ENCODE data around the gene TMEM178B.
"Not testable (repeated sequence)": the region's sequence is repeated elsewhere in the genome, so short reads cannot be mapped to it uniquely, and the experiment has no call there.

TMEM178B gene

DNA sequence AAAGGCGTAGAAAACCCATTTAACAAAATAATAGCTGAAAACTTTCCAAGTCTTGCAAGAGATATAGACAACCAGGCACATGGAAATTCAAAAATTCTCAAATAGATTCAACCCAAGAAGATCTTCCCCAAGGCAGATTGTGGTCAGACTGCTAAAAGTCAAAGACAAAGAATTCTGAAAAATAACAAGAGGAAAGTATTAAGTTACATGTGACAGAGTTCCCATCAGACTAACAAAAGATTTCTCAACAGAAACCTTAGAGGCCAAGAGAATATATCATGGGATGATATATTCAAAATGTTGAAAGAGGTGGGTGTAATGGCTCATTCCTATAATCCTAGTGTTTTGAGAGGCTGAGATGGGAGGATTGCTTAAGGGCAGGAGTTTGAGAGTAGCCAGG lies 59.8 kb downstream of the TMEM178B start:
- in situ Hi-C loops (cut with MboI; ENCODE audit: low sequenced_read_pairs) = no loop called here

DNA sequence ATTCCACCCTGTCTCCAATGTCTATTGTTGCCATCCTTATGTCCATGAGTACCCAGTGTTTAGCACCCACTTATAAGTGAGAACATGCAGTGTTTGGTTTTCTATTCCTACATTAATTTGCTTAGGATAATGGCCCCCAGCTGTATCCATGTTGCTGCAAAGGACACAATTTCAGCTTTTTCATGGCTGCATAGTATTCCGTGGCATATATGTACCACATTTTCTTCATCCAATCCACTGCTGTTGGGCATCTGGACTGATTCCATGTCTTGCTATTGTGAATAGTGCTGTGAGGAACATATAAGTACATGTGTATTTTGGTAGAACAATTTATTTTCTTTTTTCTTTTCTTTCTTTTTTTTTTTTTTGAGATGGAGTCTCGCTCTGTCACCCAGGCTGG lies 68.2 kb downstream of the TMEM178B start:
- in situ Hi-C loops (cut with MboI; ENCODE audit: low sequenced_read_pairs) = no loop called here

DNA sequence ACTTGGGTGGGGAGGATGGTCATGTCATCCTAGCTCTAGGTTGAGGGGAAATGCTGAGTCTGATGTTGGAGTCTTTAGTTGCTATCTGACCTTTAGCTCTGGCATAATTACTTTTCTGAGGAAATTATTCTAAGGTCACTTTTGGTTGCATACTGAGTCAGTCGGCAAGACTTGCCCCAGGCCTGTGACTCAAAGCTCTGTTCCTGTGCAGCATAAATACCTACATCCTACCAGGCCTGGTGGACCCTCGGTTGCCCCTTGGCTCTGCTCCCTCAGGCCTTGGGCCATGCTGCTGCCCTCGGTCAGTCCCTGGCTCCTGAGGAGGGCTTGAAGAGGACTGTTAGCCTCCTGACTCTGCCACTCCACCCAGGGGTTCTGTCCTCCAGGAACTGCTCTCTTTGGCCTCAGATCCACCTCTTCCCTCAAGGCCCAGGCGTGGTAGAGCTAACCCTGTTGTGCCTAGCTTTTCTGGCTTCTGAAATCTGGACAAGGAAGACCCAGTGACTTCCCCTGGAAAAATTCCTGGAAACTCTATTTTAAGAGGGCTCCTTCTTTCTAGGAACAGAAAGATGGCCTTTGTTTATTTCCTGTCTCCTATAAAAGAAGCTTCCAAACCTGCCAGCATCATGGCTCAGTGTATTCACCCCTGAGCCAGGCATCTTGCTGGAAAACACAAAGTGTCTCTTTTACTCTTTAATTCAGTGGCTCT lies 71.2 kb downstream of the TMEM178B start:
- in situ Hi-C loops (cut with MboI; ENCODE audit: low sequenced_read_pairs) = no loop called here

DNA sequence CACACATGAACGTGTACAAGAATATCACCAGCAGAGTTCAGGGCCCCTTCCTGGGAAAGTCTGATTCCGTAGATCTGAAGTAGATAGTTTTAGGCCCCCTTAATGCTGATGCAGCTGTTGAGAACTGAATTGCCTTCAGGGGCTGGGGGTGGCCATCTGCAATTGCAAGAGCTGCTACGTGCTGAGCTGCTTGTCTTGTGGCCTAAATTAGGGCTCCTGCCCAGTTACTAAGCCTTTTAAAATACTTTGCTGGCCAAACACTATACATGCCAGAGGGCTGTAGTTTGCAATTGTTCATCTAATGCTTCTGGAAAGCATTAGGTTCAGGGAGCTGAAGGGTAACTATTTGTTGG lies 71.7 kb downstream of the TMEM178B start:
- in situ Hi-C loops (cut with MboI; ENCODE audit: low sequenced_read_pairs) = no loop called here

DNA sequence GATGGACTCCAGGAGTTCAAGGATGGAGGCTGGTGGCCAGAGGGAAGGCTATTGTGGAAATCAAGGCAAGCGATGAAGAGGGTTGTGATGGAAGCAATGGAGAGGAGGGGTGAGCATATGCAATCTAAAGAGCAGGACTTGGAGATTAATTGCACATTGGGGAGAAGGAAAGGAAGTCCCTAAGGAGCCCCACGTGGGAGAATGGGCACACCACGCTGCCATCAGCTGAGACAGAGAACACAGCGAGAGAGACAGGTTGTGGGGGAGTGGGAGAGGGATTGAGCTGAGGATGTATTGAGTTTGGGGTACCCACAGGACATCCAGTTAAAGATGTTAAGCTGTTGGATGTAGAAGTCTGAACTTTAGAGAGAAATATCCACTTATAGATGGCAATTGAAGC lies 73.6 kb downstream of the TMEM178B start:
- in situ Hi-C loops (cut with MboI; ENCODE audit: low sequenced_read_pairs) = no loop called here

DNA sequence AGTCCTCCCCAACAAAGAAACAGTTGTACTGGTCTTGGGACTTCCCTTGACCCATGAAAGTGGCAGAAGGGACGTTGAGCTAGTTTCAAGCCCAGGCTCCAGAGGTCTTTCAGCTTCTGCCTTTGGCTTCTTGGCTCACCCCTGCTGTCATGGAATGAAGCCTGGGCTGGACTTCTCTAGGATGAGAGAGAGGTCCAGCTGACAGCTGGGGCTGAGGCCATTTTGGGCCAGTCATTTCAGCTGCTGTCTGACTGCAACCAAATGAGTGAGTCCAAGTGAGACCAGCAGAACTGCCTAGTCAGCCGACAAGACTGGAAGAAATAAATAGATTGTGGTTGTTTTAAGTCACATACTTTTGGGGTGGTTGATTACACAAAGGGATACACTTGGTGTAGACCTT lies 76.6 kb downstream of the TMEM178B start:
- in situ Hi-C loops (cut with MboI; ENCODE audit: low sequenced_read_pairs) = no loop called here

DNA sequence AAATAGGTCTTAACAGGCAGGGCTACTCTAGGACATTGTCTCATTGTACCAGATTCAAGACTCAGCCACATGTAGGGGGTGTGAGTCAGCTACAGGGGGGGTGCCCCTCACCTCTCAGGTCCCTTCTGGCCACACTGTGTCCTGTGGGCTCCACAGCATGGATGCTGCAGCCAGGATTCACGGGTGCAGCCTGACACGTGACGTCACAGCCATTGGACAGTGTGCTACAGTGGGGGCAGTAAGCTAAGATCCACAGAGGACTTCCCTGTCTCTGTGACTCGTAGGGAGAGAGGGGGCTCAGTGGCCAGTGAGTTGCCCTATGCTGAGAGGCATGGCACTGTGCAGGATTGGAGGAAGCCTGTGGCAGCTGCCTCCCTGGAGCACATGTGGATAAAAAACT lies 77.9 kb downstream of the TMEM178B start:
- in situ Hi-C loops (cut with MboI; ENCODE audit: low sequenced_read_pairs) = no loop called here

DNA sequence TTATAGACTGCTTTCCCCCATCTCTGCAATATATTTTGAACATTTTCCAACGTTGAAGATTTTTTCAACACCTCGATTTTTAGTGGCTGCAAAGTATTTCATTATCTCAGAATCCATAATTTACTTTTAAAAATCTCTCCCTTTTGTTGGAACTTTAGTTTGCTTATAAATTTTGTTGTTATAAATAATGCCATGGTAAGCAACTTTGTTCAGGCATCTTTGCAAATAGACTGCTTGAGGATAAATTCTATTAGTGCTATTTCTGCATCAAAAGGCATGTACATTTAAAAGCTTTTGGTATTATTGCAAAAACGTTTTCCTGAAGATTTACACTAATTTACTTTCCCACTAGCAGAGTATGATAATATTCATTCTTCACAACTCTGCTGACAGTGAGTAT lies 79.4 kb downstream of the TMEM178B start:
- in situ Hi-C loops (cut with MboI; ENCODE audit: low sequenced_read_pairs) = no loop called here

DNA sequence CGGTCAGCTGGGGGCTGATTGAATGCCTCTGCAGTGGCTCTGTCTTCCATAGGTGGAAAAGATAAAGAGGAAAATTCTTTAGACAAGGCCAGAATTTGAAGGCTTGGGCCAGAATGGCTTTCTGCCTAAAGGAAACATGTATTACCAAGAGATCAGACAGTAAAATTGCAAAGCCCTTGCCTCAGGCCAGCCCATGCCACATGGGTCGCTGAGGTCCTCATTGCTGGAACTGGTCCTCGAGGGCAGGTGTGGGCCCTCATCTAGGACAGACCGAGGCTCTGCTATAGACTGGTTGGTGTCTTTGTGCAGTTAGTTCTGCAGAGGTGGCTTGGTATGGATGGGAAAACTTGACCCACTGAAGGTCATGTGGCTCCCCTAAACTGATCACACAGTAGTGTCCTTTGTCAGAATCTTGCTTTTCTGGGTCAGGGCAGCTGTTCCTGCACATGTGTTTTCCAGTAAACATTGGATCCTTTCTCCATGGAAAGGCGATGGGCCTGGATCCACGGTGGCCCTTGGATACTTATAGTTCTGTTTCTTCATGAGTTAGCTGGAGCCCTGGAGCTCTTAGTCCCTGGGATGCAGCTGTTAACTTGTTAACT lies 80.4 kb downstream of the TMEM178B start:
- in situ Hi-C loops (cut with MboI; ENCODE audit: low sequenced_read_pairs) = no loop called here

DNA sequence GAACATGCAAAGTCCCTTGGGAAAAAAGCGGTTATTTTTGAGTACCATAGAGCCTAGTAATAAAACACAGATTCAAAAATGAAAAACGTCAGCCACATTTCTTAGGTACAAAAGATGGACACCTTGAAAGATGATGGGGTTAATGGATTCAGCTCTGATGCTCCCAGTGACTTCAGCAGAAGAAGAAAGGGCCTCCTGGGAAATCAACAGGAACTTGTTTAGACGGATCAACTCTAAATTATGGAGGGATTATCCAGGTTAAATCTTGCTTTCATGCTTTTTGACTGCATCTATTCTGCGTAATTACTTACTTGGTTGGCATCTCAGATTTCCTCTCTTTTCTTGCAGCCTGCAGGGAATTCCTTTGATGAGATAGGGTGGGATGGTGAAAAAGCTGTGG lies 82.5 kb downstream of the TMEM178B start:
- in situ Hi-C loops (cut with MboI; ENCODE audit: low sequenced_read_pairs) = no loop called here

DNA sequence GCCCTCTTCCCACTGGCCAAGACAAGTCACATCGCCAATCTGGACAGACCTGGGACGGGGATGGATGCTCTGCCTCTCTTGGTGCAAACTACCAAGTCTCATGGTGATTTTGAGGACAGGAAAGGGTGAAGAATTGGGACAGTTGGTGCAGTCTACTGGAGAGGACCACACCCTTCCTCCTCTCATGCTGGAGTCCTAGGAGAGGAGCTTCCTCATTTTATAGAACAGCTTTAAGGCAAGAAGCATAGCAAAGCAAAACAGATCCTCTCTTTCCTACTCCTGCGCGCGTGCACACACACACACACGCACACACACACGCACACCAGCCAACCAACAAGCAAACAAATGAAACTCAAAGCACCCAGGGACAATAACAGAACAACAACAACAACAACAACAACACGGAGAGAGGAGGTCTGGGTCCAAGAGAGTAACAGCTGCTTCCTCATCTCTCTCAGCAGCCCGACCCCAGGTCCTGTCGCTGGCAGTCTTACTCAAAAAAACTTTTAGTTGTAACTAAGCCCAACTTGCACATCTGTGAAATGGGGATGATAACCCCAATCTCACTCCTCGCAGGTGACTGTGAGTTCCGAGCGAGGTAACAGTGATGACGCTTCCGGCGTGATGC lies 83.4 kb downstream of the TMEM178B start:
- in situ Hi-C loops (cut with MboI; ENCODE audit: low sequenced_read_pairs) = no loop called here

DNA sequence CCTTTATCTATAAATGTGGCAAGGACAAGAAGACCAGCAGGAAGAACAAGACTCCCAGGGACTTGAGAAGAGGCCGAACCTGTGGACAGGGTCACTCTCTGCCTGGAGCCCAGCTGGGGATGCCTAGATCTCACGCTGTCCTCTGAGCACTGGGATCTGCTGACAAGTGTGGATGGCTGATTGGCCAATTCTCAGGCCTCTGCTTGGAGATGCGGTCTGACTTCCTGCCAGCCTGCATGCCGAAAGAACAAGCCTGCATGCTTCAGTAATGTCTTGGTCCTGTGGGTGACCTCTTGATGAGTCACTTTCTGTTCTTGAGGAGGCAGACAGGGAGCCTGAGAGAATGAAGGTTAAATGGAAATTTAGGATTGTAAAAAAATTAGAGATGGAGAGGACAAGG lies 84.7 kb downstream of the TMEM178B start:
- in situ Hi-C loops (cut with MboI; ENCODE audit: low sequenced_read_pairs) = no loop called here

DNA sequence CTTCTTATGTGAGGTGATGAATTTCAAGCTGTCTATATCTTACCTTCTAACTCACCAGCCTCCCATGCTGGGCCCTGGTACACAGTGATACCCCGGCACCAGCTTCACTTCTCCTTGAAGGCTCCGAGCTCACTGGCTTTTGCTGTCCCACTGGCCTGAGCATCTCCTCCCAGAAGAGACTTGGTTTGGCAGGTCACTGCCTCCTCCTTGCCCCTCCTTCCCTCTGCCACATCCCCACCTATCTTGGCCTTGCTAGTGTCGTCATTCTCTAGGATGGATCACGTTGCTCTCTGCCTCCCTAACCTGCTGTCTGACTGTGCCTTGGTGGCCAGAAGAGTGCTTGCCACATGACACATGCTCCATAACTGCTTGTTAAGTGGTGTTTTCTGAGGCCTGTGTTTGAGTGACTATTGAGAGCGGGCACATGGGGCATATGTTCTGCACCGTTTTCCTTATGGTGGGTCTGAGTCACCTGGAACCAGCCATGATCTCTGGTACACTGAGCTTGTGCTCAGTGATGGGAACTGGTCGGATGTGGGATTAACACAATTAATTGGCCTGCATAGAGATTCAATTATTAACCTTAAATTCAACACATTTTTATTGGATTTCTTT lies 86.5 kb downstream of the TMEM178B start:
- in situ Hi-C loops (cut with MboI; ENCODE audit: low sequenced_read_pairs) = no loop called here

DNA sequence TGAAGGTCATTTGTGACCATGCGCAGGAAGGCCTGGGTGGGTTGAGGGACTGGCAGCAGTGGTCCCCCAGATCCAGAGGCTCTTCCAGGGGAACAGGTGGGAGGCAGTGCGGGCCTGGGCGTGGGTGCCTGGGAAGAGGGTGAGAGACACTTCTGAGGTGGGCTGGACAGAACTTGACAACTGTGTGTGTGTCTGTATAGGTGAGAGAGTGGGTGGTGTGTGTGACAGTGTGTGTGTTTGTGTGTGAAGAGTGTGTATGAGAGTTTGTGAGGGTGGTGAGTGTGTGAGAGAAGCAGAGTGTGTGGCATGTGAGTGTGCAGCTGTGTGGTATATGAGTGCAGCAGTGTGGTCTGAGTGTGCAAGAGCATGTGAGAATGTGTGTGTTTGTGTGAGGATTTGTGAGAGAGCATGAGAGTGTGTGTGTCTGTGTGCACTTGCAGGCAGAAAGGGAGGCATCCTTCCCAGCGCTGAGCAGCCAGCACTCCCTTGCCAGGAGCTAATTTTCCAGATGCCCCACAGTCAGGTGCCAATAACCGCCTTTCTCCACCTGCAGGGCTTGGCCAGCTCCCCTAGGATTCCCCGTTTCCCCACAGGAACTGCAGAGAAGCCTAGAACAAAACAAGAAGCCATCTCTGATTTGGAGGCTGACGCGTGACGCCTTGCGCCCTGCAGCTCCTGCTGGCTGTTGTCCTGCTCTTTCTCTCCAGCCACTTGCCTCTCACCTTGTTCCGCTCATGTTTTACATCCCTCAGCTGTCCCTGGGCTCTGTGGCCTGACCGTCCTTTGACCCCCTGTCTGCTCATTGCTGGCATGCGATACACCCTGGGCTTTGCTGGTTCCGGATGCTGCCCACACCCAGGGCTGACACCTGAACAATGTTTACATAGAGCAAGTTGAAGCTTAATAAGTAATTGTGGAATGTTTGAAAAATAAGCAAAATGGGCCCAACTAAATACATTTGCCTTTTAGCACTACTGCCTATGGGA lies 88.0 kb downstream of the TMEM178B start:
- in situ Hi-C loops (cut with MboI; ENCODE audit: low sequenced_read_pairs) = no loop called here

DNA sequence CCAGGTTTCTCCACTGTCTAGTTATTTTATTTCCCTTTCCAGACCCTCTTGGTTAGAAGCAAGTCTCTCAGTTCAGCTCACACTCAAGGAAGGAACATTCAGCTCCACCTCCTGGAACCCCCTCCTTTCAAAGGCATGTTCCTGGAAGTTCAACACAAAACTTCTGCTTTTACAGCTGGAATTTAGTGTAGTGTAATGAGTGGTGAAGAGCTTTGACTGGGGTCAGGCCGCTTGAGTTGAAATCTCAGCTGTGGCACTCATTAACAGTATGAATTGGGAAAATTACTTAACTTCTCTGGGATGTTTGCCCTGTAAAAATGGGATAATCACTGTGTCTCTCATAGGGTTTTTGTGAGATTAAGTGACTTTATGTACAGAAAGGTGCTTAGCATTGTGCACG lies 91.7 kb downstream of the TMEM178B start:
- in situ Hi-C loops (cut with MboI; ENCODE audit: low sequenced_read_pairs) = no loop called here

DNA sequence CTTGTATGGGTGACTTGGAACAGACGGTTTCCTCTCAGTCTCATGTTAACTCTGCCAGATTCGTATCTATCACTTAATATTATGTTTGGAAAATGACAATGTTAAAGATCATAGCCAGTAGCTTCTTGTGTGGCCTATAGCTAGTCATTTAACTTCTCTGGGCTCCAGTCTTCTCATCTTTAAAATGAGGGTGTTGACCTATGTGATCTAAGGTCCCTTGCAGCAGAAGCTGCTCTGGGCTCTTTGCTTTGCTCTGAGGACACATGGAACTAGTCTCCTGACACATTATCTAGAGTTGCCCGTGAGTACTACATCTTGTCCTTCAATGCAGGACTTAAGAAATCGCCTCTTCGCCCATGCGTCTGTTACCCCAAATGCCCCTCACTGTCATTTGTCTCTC lies 93.1 kb downstream of the TMEM178B start:
- in situ Hi-C loops (cut with MboI; ENCODE audit: low sequenced_read_pairs) = no loop called here

DNA sequence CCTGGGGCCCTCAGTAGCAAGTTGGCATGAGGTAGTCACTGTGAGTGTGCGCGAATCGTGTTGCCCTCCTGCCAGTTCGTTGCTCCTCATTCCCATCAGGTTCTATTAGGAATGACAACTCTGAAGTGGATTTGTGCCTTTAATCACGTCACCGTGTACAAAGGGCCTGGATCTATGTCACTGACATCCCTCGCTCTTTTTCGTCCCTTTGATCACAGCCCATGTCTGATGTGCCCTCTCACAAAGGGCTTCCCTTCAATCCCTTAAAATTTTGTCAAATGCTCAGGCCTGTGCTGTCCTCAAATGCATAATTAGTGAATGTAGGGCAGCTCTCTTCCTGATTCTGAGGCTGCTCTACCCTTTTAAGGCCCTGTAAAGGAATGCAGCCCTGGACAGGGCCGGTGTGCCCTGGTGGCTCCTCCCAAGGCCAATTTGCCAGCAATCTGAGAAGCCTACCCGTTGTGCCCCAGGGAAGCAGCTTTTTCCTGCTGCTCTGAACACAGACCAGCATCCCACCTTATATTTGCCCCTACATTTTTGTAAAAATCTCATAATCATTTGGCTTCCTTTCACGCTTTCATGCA lies 93.6 kb downstream of the TMEM178B start:
- in situ Hi-C loops (cut with MboI; ENCODE audit: low sequenced_read_pairs) = no loop called here

DNA sequence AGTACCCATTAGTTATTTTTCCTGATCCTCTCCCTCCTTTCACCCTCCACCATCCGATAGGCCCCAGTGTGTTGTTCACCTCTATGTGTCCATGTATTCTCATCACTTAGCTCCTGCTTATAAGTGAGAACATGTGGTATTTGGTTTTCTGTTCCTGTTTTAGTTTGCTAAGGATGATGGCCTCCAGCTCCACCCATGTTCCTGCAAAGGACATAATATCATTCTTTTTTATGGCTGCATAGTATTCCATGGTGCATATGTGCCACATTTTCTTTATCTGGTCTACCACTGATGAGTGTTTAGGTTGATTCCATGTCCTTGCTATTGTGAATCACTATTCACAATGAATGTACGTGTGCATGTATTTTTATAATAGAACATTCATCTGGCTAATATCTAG lies 95.3 kb downstream of the TMEM178B start:
- in situ Hi-C loops (cut with MboI; ENCODE audit: low sequenced_read_pairs) = not testable (repeated sequence)

DNA sequence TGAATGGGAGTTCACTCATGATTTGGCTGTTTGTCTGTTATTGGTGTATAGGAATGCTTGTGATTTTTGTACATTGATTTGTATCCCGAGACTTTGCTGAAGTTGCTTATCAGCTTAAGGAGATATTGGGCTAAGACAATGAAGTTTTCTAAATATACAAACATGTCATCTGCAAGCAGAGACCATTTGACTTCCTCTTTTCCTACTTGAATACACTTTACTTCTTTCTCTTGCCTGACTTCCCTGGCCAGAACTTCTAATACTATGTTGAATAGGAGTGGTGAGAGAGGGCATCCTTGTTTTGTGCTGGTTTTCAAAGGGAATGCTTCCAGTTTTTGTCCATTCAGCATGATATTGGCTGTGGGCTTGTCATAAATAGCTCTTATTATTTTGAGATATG lies 101.9 kb downstream of the TMEM178B start:
- in situ Hi-C loops (cut with MboI; ENCODE audit: low sequenced_read_pairs) = not testable (repeated sequence)

DNA sequence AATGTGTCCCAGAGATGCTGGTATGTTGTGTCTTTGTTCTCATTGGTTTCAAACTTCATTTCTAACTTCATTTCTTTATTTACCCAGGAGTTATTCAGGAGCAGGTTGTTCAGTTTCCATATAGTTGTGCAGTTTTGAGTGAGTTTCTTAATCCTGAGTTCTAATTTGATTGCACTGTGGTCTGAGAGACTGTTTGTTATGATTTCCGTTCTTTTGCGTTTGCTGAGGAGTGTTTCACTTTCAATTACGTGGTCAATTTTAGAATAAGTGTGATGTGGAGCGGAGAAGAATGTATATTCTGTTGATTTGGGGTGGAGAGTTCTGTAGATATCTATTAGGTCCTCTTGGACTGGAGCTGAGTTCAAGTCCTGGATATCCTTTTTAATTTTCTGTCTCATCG lies 103.3 kb downstream of the TMEM178B start:
- in situ Hi-C loops (cut with MboI; ENCODE audit: low sequenced_read_pairs) = not testable (repeated sequence)
